HUES64 (cell line): ENCODE data around the gene QSOX1.

Source experiments
- H3K27ac ChIP-seq: 2 replicates; pipeline ENCODE4 v1.7.0; 2013; ENCODE audit warnings: low read depth, low read length, inconsistent platforms
- H3K27me3 ChIP-seq: 2 replicates; pipeline ENCODE4 v1.6.1; 2013; ENCODE audit warnings: mild to moderate bottlenecking, low read length; ENCODE audit not compliant: insufficient read depth
- H3K36me3 ChIP-seq: 2 replicates; pipeline ENCODE4 v1.6.1; 2013; ENCODE audit warnings: mild to moderate bottlenecking, low read length; ENCODE audit not compliant: insufficient read depth
- H3K4me1 ChIP-seq: 2 replicates; pipeline ENCODE4 v1.6.1; 2013; ENCODE audit warnings: mild to moderate bottlenecking, low read length, moderate library complexity; ENCODE audit not compliant: insufficient read depth
- H3K4me3 ChIP-seq: 2 replicates; pipeline ENCODE4 v1.5.1; 2013; ENCODE audit warnings: mild to moderate bottlenecking, low read length, moderate library complexity
- H3K9ac ChIP-seq: 2 replicates; pipeline ENCODE4 v1.6.1; 2013; ENCODE audit warnings: mild to moderate bottlenecking, low read depth, low read length
- H3K9me3 ChIP-seq: 2 replicates; pipeline ENCODE4 v1.6.1; 2013; ENCODE audit warnings: low read depth, low read length; ENCODE audit not compliant: insufficient read depth
- WGBS: fragments of 150-250, 120-280 bp; methylation state at CpG from one replicate; pipeline ENCODE4 v1.1.7; 2013; ENCODE audit warnings: missing lambda C conversion rate; 5-methylcytosine and 5-hydroxymethylcytosine counted together

QSOX1 gene

DNA sequence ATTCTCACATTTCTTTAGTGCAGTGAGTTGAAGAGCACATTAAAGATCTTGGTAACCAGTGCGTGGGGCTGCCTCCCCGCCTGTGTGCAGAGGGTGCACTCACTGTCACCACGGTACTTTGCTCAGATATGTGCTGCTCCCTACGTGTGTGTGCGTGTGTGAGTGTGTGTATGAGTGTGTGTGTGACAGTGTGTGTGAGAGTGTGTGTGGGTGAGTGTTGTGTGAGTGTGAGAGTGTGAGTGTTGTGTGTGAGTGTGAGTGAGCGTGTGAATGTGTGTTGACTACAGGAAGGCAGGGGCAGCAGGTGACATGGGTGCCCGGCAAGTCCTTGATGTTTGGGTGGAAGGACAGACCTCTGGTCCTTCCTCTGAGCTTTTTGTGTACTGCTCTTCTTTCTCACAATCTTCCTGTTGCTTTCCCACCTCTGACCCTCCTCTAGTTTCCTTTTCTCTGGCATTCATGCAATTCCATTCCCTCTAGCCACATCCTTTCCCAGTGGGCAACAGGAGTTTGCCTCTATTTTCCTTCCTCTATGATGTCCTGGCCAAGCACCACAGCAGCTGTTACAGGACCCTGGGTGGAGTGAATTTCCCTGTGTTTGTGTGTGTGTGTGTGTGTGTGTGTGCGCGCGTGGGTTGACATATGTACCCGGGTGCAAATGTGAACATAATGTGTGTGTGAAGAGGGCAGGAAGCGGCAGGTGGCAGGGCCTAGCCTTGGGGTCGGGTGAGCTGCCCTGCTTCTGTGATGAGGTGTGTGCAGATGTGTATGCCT is 95.2 kb downstream of the QSOX1 start:
- no peak overlapping the region for H3K27ac ChIP-seq
- no peaks in the 10 kb centered on the region for H3K9me3 ChIP-seq
- H3K9ac ChIP-seq, result no peak overlapping the region
- H3K4me1 ChIP-seq, result peaks cover 25% of the 10 kb centered on the region
- 90% methylated on average over 13 of the region's 13 CpGs for WGBS
- H3K27me3 ChIP-seq, result no peaks in the 10 kb centered on the region
- no peak overlapping the region for H3K4me3 ChIP-seq
- no peaks in the 10 kb centered on the region for H3K36me3 ChIP-seq

DNA sequence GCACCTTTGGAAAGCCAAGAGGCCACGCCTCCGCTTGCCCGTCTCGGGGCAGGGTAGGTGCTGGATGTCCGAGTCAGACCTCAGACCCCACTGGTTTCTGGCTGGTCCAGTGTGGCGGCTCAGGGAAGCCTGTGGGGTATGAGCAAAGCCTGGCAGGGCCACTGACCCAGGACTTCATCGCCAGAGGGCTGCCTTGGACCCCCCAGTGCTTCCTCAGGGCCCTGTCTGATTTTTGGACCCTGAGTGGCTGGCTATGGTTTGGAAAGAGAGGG is 95.8 kb downstream of the QSOX1 start:
- H3K4me1 ChIP-seq, result peaks cover 24% of the 10 kb centered on the region
- WGBS, result 89% methylated on average over 7 of the region's 7 CpGs
- H3K4me3 ChIP-seq, result no peak overlapping the region
- H3K9ac ChIP-seq, result no peak overlapping the region
- no peaks in the 10 kb centered on the region for H3K36me3 ChIP-seq
- H3K27me3 ChIP-seq, result no peaks in the 10 kb centered on the region
- no peak overlapping the region for H3K27ac ChIP-seq
- no peaks in the 10 kb centered on the region for H3K9me3 ChIP-seq

DNA sequence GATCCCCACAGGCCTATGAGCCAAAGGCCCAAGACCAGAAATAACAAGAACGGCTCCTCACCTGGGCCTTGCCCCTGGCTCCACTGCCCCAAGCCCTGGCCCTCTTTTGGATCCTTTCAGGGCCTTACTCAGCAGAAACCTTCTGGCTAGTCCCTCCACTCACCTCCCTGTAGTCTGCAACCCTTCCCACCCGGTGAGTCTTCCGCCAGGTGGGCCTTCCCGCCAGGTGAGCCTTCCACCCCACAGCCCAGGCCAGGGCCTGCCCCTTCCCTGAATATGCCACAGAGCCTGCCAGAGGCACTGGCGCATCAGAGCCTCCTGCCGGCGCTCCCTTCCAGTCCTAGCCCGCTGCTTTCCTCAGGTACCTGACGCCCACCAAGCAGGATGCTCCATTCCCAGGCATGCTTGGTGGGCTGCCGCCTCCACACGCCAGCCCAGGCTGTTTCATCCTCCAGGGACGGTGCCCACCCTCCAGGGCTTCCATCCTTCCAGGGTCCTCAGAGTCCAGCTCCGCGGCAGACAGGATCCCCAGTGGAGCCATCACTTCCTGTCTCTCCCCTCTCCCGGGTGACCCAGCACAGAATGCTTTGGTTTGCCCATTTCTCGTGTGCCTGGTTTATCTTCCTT is 96.3 kb downstream of the QSOX1 start:
- Histone ChIP-seq H3K9me3 (no peaks in the 10 kb centered on the region), H3K27ac (no peak overlapping the region), H3K4me3 (no peak overlapping the region), H3K4me1 (peaks cover 24% of the 10 kb centered on the region), H3K9ac (no peak overlapping the region), H3K36me3 (no peaks in the 10 kb centered on the region), H3K27me3 (no peaks in the 10 kb centered on the region)
- WGBS, result 84% methylated on average over 16 of the region's 16 CpGs

DNA sequence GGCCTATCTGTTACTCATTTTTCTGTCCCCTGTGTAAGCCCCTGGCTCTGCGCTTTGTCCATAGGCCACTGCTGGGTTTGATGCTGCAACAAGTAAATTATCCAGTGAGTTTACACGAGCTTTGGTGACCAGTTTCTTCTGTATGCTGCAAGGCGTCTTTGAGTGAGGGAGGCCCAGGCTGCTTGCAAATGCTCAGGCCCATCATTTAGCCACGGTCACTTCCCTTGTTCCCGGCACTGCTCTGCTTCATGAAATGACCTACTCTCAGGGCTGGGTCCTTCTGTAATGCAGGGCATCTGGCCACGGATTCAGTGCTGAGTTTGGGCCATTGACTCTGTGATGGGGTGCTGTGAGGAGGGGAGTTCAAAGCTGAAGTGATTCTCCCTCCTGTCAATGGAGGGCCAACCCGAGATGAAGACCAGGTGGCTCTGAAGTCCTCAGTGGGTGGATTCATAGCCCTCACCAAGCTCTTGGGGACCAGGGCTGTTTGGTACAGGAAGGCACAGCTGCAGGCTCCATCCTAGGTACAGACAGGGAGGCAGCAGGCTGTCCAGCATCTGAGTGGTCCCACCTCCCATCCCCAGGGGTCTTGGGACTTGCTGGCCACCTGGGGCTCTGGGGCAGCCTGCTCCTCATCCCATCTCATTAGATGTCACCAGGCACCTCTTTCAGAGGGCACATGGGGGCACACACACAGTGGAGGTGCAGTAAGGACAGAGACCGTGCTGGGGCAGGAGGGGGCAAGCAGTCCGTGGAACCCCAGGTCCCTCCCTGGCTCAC is 97.0 kb downstream of the QSOX1 start:
- H3K27me3 ChIP-seq, result no peaks in the 10 kb centered on the region
- H3K9me3 ChIP-seq, result no peaks in the 10 kb centered on the region
- peaks cover 24% of the 10 kb centered on the region for H3K4me1 ChIP-seq
- 90% methylated on average over 9 of the region's 9 CpGs for WGBS
- H3K9ac ChIP-seq, result no peak overlapping the region
- H3K36me3 ChIP-seq, result no peaks in the 10 kb centered on the region
- H3K27ac ChIP-seq, result no peak overlapping the region
- no peak overlapping the region for H3K4me3 ChIP-seq

DNA sequence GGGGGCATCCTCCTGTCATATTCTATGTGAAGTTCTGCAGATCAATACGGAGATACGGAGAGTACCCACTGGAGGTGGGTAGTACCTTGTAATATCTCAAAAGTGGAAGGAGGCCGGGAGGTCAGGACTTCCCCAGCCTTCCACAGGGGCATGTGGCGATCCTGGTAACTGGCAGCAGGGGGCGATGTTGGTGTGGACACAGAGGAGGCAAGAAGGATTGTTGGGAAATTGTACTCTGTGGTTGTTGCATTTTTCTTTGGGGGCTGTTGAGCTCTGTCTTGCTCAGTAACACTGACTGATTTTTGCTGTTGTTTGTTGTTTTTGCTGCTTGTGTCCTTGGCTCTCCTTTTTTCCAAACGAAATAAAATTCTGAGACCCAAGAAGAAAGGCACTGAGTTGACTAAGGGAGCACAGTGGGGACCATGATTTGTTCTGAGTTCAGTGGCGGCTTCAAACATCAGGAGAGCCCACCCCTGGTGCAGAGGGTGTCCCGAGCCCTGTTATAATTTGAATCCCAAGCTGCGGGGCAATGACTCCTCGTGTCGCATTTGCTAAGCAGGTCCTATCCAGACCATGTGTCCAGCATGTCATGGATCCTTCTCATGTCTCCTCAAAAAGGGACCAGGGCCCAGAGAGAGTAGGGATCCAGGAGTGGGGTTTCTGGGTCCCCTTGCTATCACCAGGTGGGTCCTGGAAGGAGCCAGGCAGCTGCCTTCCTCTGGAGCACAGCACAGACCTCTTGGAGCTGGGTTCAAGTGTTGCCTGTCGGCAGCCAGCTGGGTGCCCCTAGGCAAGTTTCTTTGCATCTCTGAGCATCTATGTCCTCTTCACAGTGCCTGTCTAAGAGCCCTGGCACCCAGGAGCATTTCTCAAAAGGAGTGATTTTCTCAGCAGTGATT is 98.2 kb downstream of the QSOX1 start:
- H3K27ac ChIP-seq, result no peak overlapping the region
- no peak overlapping the region for H3K4me3 ChIP-seq
- no peaks in the 10 kb centered on the region for H3K36me3 ChIP-seq
- peaks cover 17% of the 10 kb centered on the region for H3K4me1 ChIP-seq
- H3K27me3 ChIP-seq, result no peaks in the 10 kb centered on the region
- H3K9ac ChIP-seq, result no peak overlapping the region
- WGBS, result 61% methylated on average over 12 of the region's 12 CpGs
- no peaks in the 10 kb centered on the region for H3K9me3 ChIP-seq
